CD4-positive, alpha-beta memory T cell (primary cell): Measurements from ENCODE around the gene GSAP. TPM values are rescaled to one million over a fixed set of nuclear protein-coding genes. Genes with fewer than 3 reads are reported as not detected.

Source experiments
- CTCF ChIA-PET: fragments of 350-600 bp; sonication (Branson Sonifier 250); formaldehyde crosslinking; loops from one replicate; lab custom pipeline; 2021; ENCODE audit warnings: inconsistent platforms; ENCODE audit not compliant: partially characterized antibody; lab: Charles Lee
- POLR2A ChIA-PET: fragments of 350-600 bp; sonication (Branson Sonifier 250); formaldehyde crosslinking; loops from one replicate; lab custom pipeline; 2021; ENCODE audit not compliant: partially characterized antibody; lab: Charles Lee
- DNase-seq, 5 donors: peaks; one replicate each; pipeline versions ENCODE4 v3.0.0 to v3.0.0-alpha.2; 2020 to 2022; ENCODE audit warnings: mixed read lengths in 1 of 5
- H3K27ac ChIP-seq: one replicate; pipeline ENCODE4 v1.7.0; 2013; ENCODE audit warnings: low read depth, low read length
- H3K27me3 ChIP-seq: 2 replicates; pipeline ENCODE4 v1.7.0; 2013; ENCODE audit warnings: mild to moderate bottlenecking, low read length, moderate library complexity; ENCODE audit not compliant: insufficient read depth
- H3K36me3 ChIP-seq: 2 replicates; pipeline ENCODE4 v1.7.0; 2013; ENCODE audit warnings: mild to moderate bottlenecking, low read length, moderate library complexity; ENCODE audit not compliant: insufficient read depth
- H3K4me1 ChIP-seq: 2 replicates; pipeline ENCODE4 v1.7.0; 2013; ENCODE audit warnings: mild to moderate bottlenecking, low read length, moderate library complexity; ENCODE audit not compliant: insufficient read depth
- H3K4me3 ChIP-seq, 2 donors: one replicate each; pipeline ENCODE4 v1.7.0; 2013; ENCODE audit warnings: low read length in 2 of 2, mild to moderate bottlenecking in 1 of 2
- H3K9me3 ChIP-seq, 2 donors: one replicate each; pipeline ENCODE4 v1.7.0; 2013; ENCODE audit warnings: low read length in 2 of 2, control low read depth in 1 of 2; ENCODE audit not compliant: control insufficient read depth in 1 of 2
- H3K27ac Mint-ChIP-seq, 7 donors: one replicate each; pipeline ENCODE4 v1.8.0; 2020 to 2021; ENCODE audit warnings: mixed read lengths in 7 of 7, mild to moderate bottlenecking in 6 of 7, inconsistent platforms in 3 of 7, moderate library complexity in 3 of 7
- H3K27me3 Mint-ChIP-seq, 2 donors: one replicate each; pipeline ENCODE4 v1.8.0; 2020 to 2021; ENCODE audit warnings: mixed read lengths in 2 of 2
- H3K36me3 Mint-ChIP-seq, 2 donors: one replicate each; pipeline ENCODE4 v1.8.0; 2020 to 2021; ENCODE audit warnings: mixed read lengths in 2 of 2, inconsistent platforms in 1 of 2, mild to moderate bottlenecking in 1 of 2
- H3K4me1 Mint-ChIP-seq, 4 donors: one replicate each; pipeline ENCODE4 v1.8.0; 2020 to 2021; ENCODE audit warnings: mixed read lengths in 4 of 4, mild to moderate bottlenecking in 1 of 4
- H3K4me3 Mint-ChIP-seq, 8 donors: one replicate each; pipeline ENCODE4 v1.8.0; 2020 to 2021; ENCODE audit warnings: mixed read lengths in 8 of 8, mild to moderate bottlenecking in 7 of 8, moderate library complexity in 6 of 8, inconsistent platforms in 3 of 8
- H3K9me3 Mint-ChIP-seq, 8 donors: one replicate each; pipeline ENCODE4 v1.8.0; 2020 to 2021; ENCODE audit warnings: mixed read lengths in 8 of 8, mild to moderate bottlenecking in 5 of 8, inconsistent platforms in 3 of 8, moderate library complexity in 1 of 8
- intact Hi-C: fragments of 100-400 bp; cut with micrococcal nuclease; formaldehyde crosslinking; loops from one replicate; pipeline ENCODE4 v1.15.1; 2023
- polyA plus RNA-seq, 2 donors: library from polyadenylated mRNA; unstranded; fragments of 300-500 nt; fragmentation: Illumina TruSeq; gene quantifications; one replicate each; pipeline ENCODE4 v1.2.3, GENCODE V29; 2021
- total RNA-seq, 2 experiments: library from RNA; stranded (reverse); gene quantifications; one replicate each; pipeline ENCODE4 v1.2.3, GENCODE V29; 2021

GSAP gene
- total and polyA plus RNA-seq, 4 experiments from 2014 or later: 9.4 to 22.0 (median 16.5) TPM

DNA sequence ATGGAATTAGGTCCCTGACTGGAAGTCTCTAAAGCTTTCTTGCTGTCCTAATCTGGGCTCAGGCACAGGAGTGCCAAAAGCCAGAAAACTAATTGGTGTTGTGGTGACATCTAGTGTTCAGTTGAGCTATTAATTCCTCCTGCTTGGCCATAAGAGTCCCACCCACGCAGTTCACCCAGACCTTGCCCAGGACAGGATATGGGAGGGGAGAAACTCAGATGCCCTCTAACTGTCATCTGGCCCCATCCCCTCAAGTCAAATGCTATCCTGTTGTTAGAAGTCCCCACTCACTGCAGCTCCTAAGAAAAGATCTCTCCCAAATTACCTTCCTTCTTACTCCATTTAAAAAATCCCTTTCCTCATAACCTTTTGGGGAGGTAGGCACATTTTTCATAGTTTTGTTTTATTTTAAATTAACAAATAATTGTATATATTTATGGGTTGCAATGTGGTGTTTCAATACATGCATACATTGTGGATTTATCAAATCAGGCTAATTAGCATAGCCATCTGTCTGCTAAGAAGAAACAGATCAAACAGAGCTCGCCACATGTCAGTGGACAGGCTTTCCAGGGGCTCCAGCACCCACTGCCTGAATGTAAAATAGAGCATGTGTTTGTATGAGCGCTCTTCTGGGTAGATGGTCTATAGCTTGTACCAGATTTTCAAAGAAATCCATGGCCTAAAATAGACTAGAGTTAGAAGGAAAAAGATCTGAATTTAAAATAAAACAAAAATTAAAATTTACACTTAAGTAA lies 84.0 kb downstream of the GSAP start:
- H3K36me3 Mint-ChIP-seq: peaks cover 0 to 12% of the 10 kb centered on the region in 2 donors
- no peak overlapping the region for H3K4me3 ChIP-seq
- H3K4me1 Mint-ChIP-seq: peaks cover 31 to 56% (median 39%) of the 10 kb centered on the region in 4 donors
- H3K4me1 ChIP-seq: peaks cover 38% of the 10 kb centered on the region
- intact Hi-C loops: loop anchor here (1.0 to 2.0 kb wide), 3 partner anchors 19 to 207 kb away; no protein-coding TSS in a partner anchor
- H3K27me3 ChIP-seq: no peaks in the 10 kb centered on the region
- ChIA-PET POLR2A (interaction anchor here (0.6 to 1.6 kb wide), 8 partner anchors 19 to 815 kb away, joined by 3 to 5 read pairs (median 4); partner anchors contain the start of genes CCDC146 and GSAP), CTCF (interaction anchor here (0.7 to 2.3 kb wide), 17 partner anchors 9 to 210 kb away, joined by 3 to 26 read pairs (median 5); partner anchors contain the start of gene CCDC146)
- H3K9me3 Mint-ChIP-seq: no peaks in the 10 kb centered on the region
- H3K9me3 ChIP-seq: no peaks in the 10 kb centered on the region
- no peak overlapping the region for H3K27ac ChIP-seq
- no peak overlapping the region for H3K27ac Mint-ChIP-seq
- no peaks in the 10 kb centered on the region for H3K27me3 Mint-ChIP-seq
- peak in 4 of 5 donors; percentile 51 to 57 (median 54) for DNase-seq
- no peaks in the 10 kb centered on the region for H3K36me3 ChIP-seq
- H3K4me3 Mint-ChIP-seq: no peak overlapping the region

DNA sequence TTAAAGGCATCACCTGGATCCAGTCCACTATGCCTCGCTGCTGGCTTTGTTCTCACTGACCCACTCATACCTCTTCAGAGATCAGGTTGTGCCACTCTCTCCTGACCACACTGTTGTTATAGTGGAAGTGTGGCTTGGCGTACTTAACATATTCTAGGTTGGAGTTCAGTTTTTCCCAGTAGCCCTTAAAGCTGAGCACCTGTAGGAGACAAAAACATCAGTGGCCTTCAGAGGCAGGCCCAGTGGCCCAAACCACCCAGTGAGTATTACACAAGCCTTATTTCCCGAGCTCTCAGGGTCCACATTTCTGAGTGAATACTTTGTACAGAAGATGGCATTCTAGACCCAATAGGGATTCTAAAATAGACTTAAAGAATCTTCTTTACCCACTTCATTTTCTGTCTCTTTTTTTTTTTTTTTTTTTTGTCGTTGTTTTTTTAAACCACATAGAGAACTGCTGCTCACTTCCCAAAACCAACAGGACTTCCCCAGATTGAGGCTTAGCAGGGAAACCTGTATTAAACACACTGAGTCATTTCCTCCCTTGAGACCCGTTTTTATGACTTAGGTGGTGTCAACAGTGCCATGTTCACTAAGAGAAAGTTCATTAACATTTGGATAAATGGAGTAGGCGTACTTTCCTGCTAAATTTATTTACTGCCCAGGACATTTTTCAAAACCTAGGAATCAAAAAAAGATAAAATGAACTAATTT lies 85.8 kb downstream of the GSAP start:
- H3K4me1 Mint-ChIP-seq: peaks cover 28 to 50% (median 37%) of the 10 kb centered on the region in 4 donors
- H3K4me3 Mint-ChIP-seq: peak overlapping the region in 1 of 8 donors; percentile 1
- H3K9me3 Mint-ChIP-seq: no peaks in the 10 kb centered on the region
- POLR2A ChIA-PET: interaction anchor here (0.5 kb wide), 1 partner anchor 26 kb away, joined by 3 read pairs; no protein-coding TSS in a partner anchor
- no peaks in the 10 kb centered on the region for H3K27me3 Mint-ChIP-seq
- H3K27ac Mint-ChIP-seq: peak overlapping the region in 3 of 7 donors; percentile 18 to 60 (median 30)
- peaks cover 0 to 17% of the 10 kb centered on the region in 2 donors for H3K36me3 Mint-ChIP-seq
- Histone ChIP-seq H3K27me3 (no peaks in the 10 kb centered on the region), H3K4me3 (no peak overlapping the region), H3K9me3 (no peaks in the 10 kb centered on the region), H3K4me1 (peaks cover 38% of the 10 kb centered on the region), H3K36me3 (no peaks in the 10 kb centered on the region), H3K27ac (no peak overlapping the region)
- CTCF ChIA-PET: interaction anchor here (0.7 to 2.3 kb wide), 2 partner anchors 84 to 148 kb away, joined by 3 to 26 read pairs; no protein-coding TSS in a partner anchor
- DNase-seq: no peak
- intact Hi-C loops: no loop called here

DNA sequence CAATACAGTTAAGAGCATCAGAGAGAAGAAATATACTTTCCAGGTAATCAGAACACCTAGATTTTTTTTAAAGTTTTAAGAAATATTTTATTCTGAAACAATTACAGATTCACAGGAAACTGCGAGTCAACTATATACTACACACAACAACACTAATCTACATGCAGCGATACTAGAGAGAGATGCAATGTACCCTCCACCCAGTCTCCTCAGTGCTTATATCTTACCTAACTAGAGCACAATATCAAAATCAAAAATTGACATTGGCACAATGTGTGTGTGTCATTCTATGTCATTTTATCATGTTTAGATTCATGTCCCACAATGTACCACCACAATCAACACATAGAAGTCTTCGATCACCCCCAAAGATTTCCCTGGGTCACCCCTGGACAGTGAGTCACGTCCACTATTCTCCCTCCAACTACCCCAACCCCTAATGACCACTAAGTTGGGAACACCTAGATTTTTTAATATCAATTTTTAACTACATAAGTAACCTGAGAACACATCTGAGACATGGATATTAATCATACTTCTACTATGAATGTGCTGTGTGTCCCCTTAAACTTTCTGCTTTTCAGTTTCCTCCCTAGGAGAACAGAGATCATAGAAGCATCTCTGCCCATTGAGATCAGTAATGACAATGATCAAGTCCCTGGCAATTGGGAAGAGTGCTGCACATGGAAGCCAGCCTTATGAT lies 86.5 kb downstream of the GSAP start:
- Mint-ChIP-seq H3K4me1 (peaks cover 28 to 50% (median 37%) of the 10 kb centered on the region in 4 donors), H3K4me3 (no peak overlapping the region)

DNA sequence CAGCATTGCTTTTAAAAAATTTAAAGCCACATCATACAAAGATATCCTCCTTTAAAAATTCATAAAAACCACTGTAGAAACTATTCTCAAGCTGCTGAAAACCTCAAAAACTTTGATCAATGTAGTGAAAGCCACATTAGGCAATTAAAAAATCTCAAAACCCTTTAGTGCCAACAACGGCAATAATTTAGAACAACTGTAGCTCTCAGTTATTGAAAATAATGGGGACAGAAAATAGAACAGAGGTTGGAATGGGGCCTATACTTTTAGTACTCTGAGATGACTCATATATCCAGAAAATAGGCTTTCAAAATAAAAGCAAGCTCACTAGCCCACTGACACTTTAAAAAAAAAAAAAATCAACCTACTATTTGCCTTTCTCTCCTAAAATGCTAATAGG lies 87.5 kb downstream of the GSAP start:
- CTCF ChIA-PET: interaction anchor here (0.6 to 1.9 kb wide), 5 partner anchors 16 to 320 kb away, joined by 3 to 7 read pairs (median 4); no protein-coding TSS in a partner anchor
- intact Hi-C loops: no loop called here
- peak overlapping the region in 3 of 8 donors; percentile 59 to 64 (median 62) for H3K4me3 Mint-ChIP-seq

More for the DNA sequence above, 86.5 kb downstream of the GSAP start:
- ChIA-PET POLR2A (interaction anchor here (0.5 kb wide), 1 partner anchor 26 kb away, joined by 3 read pairs; no protein-coding TSS in a partner anchor), CTCF (interaction anchor here (0.7 to 1.9 kb wide), 4 partner anchors 17 to 258 kb away, joined by 3 to 7 read pairs (median 4); no protein-coding TSS in a partner anchor)
- H3K27ac ChIP-seq: no peak overlapping the region
- Mint-ChIP-seq H3K27ac (peak overlapping the region in 4 of 7 donors; percentile 18 to 43 (median 27)), H3K36me3 (peaks cover 0 to 17% of the 10 kb centered on the region in 2 donors), H3K9me3 (no peaks in the 10 kb centered on the region), H3K27me3 (no peaks in the 10 kb centered on the region)
- intact Hi-C loops: no loop called here
- no peaks in the 10 kb centered on the region for H3K36me3 ChIP-seq
- H3K4me3 ChIP-seq: no peak overlapping the region
- H3K4me1 ChIP-seq: peaks cover 38% of the 10 kb centered on the region
- H3K27me3 ChIP-seq: no peaks in the 10 kb centered on the region
- no peaks in the 10 kb centered on the region for H3K9me3 ChIP-seq
- DNase-seq: no peak

DNA sequence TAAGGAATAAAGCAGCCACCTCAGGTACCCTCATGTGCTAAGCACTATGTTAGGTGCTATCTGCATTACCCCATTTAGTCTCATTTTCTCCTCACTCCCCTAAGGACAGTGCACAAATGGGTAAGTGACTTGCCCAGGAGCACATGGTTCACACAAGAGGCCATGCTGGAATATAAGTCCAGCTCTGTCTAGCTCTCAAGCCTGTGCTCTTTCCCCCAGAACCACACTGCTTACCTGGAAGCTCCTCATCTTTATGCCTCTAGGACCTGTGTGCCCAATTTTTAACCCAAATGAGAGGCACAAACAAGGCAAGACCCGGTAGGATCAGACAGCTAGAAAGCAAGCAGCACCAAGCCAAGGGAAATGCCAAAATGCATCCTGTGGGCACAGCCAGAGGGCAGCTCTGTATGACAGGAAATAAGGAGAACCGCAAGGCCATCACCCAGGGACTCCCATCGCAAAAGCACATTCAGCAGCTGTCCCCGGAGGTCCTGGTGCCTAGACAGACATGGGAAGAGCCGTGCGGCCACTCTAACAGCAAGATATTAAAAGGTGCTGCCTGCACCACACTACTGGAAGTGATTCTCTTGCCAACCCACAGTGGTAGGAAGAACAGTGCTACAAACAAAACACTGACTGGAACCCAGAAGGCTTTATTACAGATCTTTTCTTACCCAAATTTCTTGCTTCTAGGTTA lies 88.1 kb downstream of the GSAP start:
- intact Hi-C loops: no loop called here
- Histone ChIP-seq H3K4me3 (no peak overlapping the region), H3K27me3 (no peaks in the 10 kb centered on the region), H3K36me3 (no peaks in the 10 kb centered on the region), H3K27ac (no peak overlapping the region), H3K4me1 (peaks cover 38% of the 10 kb centered on the region), H3K9me3 (no peaks in the 10 kb centered on the region)
- Mint-ChIP-seq H3K4me3 (peak overlapping the region; percentile 10 to 64 (median 40)), H3K4me1 (peaks cover 28 to 43% (median 37%) of the 10 kb centered on the region in 4 donors), H3K27me3 (no peaks in the 10 kb centered on the region), H3K27ac (peak overlapping the region; percentile 8 to 75 (median 60)), H3K36me3 (peaks cover 4 to 23% of the 10 kb centered on the region in 2 donors), H3K9me3 (no peaks in the 10 kb centered on the region)
- POLR2A ChIA-PET: interaction anchor here (1.2 to 1.4 kb wide), 2 partner anchors 11 to 24 kb away, joined by 3 to 4 read pairs; no protein-coding TSS in a partner anchor
- DNase-seq: peak in 3 of 5 donors; percentile 8 to 27 (median 14)
- CTCF ChIA-PET: interaction anchor here (0.6 to 1.9 kb wide), 4 partner anchors 16 to 321 kb away, joined by 3 to 7 read pairs (median 4); no protein-coding TSS in a partner anchor

More for the DNA sequence above, 87.5 kb downstream of the GSAP start:
- peaks cover 28 to 45% (median 37%) of the 10 kb centered on the region in 4 donors for H3K4me1 Mint-ChIP-seq
- H3K9me3 Mint-ChIP-seq: no peaks in the 10 kb centered on the region
- peaks cover 3 to 23% of the 10 kb centered on the region in 2 donors for H3K36me3 Mint-ChIP-seq
- Histone ChIP-seq H3K4me3 (no peak overlapping the region), H3K27me3 (no peaks in the 10 kb centered on the region), H3K4me1 (peaks cover 38% of the 10 kb centered on the region), H3K9me3 (no peaks in the 10 kb centered on the region), H3K36me3 (no peaks in the 10 kb centered on the region), H3K27ac (no peak overlapping the region)
- H3K27me3 Mint-ChIP-seq: no peaks in the 10 kb centered on the region
- POLR2A ChIA-PET: interaction anchor here (1.4 kb wide), 1 partner anchor 24 kb away, joined by 4 read pairs; no protein-coding TSS in a partner anchor
- peak overlapping the region in 6 of 7 donors; percentile 8 to 75 (median 62) for H3K27ac Mint-ChIP-seq
- no peak for DNase-seq
